GM20000 (cell line): ENCODE results near the gene C20orf144.

Experiments
- DNase-seq: peaks from one replicate; pipeline ENCODE4 v3.0.0; 2012; ENCODE audit warnings: low spot score
- TF ChIP-seq, protein P1 (sequence below): IDR thresholded peaks from 2 replicates; pipeline ENCODE4 v1.5.1; 2012; ENCODE audit warnings: mild to moderate bottlenecking, control low read depth; ENCODE audit errors: extremely low read depth, missing control alignments

Gene C20orf144

DNA sequence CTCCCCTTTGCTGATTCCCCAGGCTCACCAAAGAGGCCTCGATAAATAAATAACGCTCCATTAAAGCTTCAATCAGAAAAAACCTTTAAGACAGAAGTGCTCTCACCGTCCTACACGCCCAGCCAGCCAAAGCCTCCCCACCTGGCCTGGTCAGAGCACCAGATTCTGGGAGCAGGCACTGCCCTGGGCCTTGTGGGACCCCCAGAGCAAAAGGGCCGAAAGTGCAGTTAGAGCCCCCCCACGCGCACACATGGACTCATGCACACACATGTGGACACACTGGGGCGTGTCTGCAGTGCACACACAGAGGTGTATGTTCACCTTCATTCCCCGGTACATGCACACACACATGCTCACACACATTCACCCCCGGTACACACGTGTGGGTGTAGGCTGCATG, 14.0 kb downstream of the C20orf144 start:
- no peak for DNase-seq
- TF ChIP-seq, protein P1, sequence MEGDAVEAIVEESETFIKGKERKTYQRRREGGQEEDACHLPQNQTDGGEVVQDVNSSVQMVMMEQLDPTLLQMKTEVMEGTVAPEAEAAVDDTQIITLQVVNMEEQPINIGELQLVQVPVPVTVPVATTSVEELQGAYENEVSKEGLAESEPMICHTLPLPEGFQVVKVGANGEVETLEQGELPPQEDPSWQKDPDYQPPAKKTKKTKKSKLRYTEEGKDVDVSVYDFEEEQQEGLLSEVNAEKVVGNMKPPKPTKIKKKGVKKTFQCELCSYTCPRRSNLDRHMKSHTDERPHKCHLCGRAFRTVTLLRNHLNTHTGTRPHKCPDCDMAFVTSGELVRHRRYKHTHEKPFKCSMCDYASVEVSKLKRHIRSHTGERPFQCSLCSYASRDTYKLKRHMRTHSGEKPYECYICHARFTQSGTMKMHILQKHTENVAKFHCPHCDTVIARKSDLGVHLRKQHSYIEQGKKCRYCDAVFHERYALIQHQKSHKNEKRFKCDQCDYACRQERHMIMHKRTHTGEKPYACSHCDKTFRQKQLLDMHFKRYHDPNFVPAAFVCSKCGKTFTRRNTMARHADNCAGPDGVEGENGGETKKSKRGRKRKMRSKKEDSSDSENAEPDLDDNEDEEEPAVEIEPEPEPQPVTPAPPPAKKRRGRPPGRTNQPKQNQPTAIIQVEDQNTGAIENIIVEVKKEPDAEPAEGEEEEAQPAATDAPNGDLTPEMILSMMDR = no peak

DNA sequence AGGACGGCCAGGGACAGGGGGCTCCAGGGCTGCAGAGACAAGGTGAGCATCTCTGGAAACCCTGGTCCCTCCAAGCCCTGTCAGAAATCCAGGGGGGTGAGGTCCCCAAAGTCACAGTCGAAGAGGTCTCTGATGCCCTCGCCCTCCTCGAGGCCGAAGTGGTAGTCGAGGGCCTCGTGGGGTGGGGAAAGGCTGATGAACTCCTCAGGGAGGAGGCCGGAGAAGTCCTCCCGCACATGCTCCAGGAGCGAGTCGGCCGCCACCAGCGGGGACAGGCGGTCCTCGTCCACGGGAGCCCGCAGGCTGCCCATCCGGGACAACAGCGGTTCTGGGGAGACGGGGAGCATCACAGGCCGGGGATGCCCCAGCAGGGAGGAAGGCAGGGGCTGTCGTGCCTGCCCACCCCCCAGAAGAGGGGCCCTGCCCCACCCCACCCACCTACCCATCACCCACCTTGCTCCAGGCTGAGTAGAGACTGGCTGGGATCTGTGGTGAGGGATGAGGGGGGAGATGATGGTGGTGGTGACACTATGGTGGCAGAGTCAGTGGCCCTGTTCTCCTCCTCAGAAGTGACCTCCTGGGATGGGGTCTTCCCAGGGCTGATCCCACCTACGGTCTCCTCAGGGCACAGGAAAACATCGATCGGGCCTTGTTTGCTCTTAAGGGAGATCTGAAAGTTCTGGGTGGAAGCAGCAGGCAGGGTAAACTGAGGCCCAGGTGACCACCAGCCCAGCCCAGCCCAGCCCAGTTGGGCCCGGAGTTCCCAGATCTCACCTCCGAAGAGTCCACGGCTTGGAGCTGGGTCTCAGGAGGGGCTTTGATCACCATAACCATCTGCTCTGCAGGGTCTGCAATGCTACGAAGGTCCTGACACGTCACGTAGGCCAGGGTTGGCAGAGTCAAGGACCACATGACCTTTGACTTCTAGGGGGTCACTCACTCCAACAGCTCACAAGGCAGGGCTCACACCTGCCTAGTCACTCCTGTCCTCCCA, 14.8 kb downstream of the C20orf144 start:
- TF ChIP-seq, protein P1 = no peak
- DNase-seq = no peak

DNA sequence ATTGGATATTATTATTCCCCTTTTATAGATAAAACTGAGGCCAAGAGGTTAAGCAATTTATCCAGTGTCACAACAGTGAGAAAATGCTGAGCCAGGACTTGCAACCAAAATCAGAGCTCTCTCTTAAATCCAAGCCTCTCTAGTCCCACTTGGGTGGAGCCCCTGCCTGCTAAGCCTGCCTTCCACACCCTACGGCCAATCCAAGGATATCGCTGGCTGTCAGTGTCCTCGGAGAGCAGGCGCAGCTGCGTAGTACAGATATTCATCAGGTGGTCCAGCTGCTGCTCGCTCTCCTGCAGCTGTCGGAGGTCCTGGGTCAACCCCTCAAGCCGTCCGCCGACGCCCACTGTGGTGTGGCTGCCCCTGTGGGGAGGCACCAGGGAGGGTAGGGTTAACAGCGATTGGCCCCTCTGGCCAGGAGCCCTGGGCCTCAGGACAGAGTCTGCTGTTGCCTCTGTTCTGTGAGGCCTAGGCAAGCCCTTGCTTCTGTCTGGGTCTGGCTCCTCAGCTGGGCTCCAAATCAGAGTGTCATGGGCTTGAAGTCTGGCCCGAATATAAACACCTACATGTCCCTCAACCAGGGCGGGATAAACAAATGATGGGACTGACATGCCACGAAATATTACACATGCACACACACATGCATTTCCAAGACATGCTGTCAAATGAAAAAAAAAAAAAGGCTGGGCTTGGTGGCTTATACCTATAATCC, 16.0 kb downstream of the C20orf144 start:
- no peak for DNase-seq
- TF ChIP-seq, protein P1 = no peak

DNA sequence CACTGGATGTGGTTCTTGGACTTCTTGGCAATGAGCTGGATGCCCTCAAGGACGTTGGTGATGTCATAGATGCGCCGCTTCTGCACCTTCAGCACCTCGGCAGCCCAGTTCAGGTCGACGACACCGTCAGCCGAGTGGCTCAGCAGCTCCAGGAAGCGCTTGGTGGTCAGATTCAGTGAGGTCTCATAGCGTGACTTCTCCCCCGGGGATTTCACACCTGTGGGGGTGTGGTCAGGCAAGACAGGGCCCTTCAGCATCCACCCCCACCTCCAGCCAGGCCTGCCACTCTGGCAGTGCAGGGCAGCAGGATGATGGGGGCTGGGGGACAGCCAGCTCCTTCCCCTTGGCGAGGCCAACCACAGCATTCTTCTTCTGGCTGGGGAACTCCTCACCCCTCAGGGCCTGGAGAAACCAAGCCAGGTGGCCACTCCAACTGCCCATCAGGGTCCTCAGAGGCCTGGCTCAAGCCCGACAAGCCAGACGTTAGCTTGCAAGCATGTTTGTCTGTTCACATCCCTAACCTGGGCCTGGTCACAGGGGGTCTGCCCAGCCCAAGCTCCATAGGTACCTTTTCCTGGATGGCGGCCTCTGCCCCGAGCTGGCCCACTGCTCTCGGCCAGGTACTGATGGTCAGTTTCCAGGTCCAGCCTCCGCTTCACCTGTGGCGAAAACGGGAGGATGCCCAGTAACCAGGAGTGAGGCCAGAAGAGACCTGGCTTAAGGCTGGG, 17.8 kb downstream of the C20orf144 start:
- TF ChIP-seq, protein P1 = no peak
- peak; percentile 82 for DNase-seq

DNA sequence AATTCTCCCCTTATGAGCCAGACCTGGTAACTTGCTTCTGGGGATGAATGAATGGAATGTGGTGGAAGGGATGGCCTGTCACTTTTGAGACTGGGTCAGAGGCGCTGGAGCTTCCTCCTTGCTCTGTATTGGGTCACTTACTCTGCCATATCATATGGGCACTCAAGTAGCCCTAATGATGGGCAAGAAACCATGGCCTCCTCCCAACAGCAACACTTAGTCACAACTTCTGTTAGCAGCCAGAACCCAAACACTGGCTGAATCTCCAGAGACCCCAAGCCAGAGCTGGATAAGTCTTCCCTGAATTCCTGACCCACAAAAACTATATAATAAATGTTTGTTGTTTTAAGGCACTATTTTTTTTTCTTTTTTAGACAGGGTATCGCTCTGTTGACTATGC, 18.6 kb downstream of the C20orf144 start:
- TF ChIP-seq, protein P1 = no peak

DNA sequence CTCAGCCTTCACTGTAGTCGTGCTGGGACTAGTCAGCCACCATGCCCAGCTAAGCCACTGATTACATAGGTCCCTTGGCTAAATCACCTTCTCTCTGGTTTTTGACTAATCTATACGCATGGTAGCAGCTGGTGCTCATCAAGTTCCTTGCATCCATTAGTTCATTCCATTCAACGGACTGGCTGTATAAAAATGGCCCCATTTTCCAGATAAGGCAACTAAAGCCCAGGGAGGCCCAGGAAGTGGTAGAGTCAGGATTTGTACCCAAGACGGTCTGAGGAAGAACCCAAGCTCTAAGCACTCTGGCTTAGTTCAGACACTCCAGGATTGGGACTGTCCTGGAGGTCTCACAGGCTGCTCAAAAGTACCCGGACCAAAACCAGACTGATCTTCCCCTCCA, 19.2 kb downstream of the C20orf144 start:
- TF ChIP-seq, protein P1 = no peak

More for the DNA sequence above, 18.6 kb downstream of the C20orf144 start:
- no peak for DNase-seq

More for the DNA sequence above, 19.2 kb downstream of the C20orf144 start:
- no peak for DNase-seq
